Lung microvascular endothelial cell (primary cell): Measurements from ENCODE around the gene LRRTM4. TPM values are rescaled to one million over a fixed set of nuclear protein-coding genes. Genes with fewer than 3 reads are reported as not detected.

Experiments
- DNase-seq, 2 donors: peaks; one replicate each; pipeline versions ENCODE4 v3.0.0 to v3.0.0-alpha.2; 2010; ENCODE audit warnings: low read depth in 2 of 2
- total RNA-seq: library from RNA; depleted of rRNA; stranded (reverse); fragments of >200 nt; gene quantifications from 2 replicates; pipeline ENCODE4 v1.2.1, GENCODE V29; 2014

LRRTM4 gene
- total RNA-seq, 1 donor from 2014 or later, result not detected

GRCh38 chr2:77322431-77322830, 199.7 kb downstream of the LRRTM4 start:
- no peak for DNase-seq

GRCh38 chr2:77314721-77315120, 207.5 kb downstream of the LRRTM4 start:
- DNase-seq, result no peak

GRCh38 chr2:77310416-77310815, 211.8 kb downstream of the LRRTM4 start:
- DNase-seq, result no peak

- DNase-seq, result no peak
These were observed 212.5 kb downstream of the LRRTM4 start for GRCh38 chr2:77309725-77310124.

GRCh38 chr2:77301441-77301840, 220.7 kb downstream of the LRRTM4 start:
- DNase-seq, result no peak

GRCh38 chr2:77296791-77297190, 225.4 kb downstream of the LRRTM4 start:
- DNase-seq, result no peak

GRCh38 chr2:77294474-77294873, 227.7 kb downstream of the LRRTM4 start:
- DNase-seq, result no peak

GRCh38 chr2:77284353-77284752, 237.8 kb downstream of the LRRTM4 start:
- no peak for DNase-seq

- no peak for DNase-seq
These were observed 250.9 kb downstream of the LRRTM4 start for GRCh38 chr2:77271262-77271661.

GRCh38 chr2:77270433-77270832, 251.7 kb downstream of the LRRTM4 start:
- no peak for DNase-seq

GRCh38 chr2:77268626-77269025, 253.6 kb downstream of the LRRTM4 start:
- DNase-seq, result no peak

- DNase-seq, result no peak
These were observed 289.2 kb downstream of the LRRTM4 start for GRCh38 chr2:77232909-77233425.

GRCh38 chr2:77228391-77228790, 293.8 kb downstream of the LRRTM4 start:
- peak in 1 of 2 donors; percentile 2 for DNase-seq

- no peak for DNase-seq
These were observed 311.5 kb downstream of the LRRTM4 start for GRCh38 chr2:77210725-77211124.

- DNase-seq, result no peak
These were observed 314.8 kb downstream of the LRRTM4 start for GRCh38 chr2:77207331-77207730.

- DNase-seq, result no peak
These were observed 320.4 kb downstream of the LRRTM4 start for GRCh38 chr2:77201755-77202154.

GRCh38 chr2:77199411-77199810, 322.8 kb downstream of the LRRTM4 start:
- no peak for DNase-seq

- DNase-seq, result no peak
These were observed 328.2 kb downstream of the LRRTM4 start for GRCh38 chr2:77193858-77194448.

- no peak for DNase-seq
These were observed 329.3 kb downstream of the LRRTM4 start for GRCh38 chr2:77192811-77193289.

GRCh38 chr2:77191665-77192064, 330.5 kb downstream of the LRRTM4 start:
- DNase-seq, result no peak

- DNase-seq, result no peak
These were observed 331.3 kb downstream of the LRRTM4 start for GRCh38 chr2:77190721-77191346.

- DNase-seq, result no peak
These were observed 337.1 kb downstream of the LRRTM4 start for GRCh38 chr2:77185052-77185451.

GRCh38 chr2:77179297-77179696, 342.9 kb downstream of the LRRTM4 start:
- DNase-seq, result no peak
